ENCODE data around the gene OBSCN.

DNA sequence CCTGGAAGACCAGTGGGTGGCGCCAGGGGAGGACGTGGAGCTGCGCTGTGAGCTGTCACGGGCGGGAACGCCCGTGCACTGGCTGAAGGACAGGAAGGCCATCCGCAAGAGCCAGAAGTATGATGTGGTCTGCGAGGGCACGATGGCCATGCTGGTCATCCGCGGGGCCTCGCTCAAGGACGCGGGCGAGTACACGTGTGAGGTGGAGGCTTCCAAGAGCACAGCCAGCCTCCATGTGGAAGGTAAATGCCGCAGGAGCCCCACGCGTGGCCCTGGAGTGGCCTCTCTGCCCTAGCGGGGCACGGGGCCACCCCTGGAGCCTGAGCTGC is 75.2 kb downstream of the OBSCN start:
- TF ChIP-seq CTCF (IDR thresholded peaks at IDR 0.05; ENCODE audit: low read length) (no peak), EZH2 (IDR thresholded peaks at IDR 0.05; ENCODE audit: borderline replicate concordance, low read length) (no peak)
